ENCODE data around the gene FBXO34.

DNA sequence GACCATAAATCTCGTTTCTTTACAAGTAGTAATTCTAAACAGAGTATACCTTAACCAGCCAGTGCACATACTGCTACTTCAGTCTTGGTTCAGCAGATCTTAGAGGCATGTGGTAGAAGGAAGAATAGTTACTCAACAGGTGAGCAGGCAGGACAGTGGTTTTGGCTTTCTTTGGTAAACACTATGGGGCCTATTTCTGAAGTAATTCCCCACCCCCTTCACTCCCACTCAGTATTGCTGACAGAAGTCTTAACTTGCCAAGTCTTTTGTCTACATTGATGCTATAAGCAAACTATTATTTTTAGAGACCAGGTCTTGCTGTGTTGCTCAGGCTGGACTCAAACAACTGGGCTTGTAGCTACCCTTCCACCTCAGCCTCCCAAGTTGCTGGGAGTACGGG is 68.5 kb downstream of the FBXO34 start:
- no peak for TF ChIP-seq POLR2AphosphoS5 (IDR thresholded peaks at IDR 0.05; ENCODE audit: low read depth, low read length)
- TF ChIP-seq, protein P1, sequence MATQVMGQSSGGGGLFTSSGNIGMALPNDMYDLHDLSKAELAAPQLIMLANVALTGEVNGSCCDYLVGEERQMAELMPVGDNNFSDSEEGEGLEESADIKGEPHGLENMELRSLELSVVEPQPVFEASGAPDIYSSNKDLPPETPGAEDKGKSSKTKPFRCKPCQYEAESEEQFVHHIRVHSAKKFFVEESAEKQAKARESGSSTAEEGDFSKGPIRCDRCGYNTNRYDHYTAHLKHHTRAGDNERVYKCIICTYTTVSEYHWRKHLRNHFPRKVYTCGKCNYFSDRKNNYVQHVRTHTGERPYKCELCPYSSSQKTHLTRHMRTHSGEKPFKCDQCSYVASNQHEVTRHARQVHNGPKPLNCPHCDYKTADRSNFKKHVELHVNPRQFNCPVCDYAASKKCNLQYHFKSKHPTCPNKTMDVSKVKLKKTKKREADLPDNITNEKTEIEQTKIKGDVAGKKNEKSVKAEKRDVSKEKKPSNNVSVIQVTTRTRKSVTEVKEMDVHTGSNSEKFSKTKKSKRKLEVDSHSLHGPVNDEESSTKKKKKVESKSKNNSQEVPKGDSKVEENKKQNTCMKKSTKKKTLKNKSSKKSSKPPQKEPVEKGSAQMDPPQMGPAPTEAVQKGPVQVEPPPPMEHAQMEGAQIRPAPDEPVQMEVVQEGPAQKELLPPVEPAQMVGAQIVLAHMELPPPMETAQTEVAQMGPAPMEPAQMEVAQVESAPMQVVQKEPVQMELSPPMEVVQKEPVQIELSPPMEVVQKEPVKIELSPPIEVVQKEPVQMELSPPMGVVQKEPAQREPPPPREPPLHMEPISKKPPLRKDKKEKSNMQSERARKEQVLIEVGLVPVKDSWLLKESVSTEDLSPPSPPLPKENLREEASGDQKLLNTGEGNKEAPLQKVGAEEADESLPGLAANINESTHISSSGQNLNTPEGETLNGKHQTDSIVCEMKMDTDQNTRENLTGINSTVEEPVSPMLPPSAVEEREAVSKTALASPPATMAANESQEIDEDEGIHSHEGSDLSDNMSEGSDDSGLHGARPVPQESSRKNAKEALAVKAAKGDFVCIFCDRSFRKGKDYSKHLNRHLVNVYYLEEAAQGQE (IDR thresholded peaks at IDR 0.05; ENCODE audit: insufficient read depth in 1 of 2, low read depth in 2 of 2, low read length in 1 of 2): no peak
- TF ChIP-seq, protein P2, sequence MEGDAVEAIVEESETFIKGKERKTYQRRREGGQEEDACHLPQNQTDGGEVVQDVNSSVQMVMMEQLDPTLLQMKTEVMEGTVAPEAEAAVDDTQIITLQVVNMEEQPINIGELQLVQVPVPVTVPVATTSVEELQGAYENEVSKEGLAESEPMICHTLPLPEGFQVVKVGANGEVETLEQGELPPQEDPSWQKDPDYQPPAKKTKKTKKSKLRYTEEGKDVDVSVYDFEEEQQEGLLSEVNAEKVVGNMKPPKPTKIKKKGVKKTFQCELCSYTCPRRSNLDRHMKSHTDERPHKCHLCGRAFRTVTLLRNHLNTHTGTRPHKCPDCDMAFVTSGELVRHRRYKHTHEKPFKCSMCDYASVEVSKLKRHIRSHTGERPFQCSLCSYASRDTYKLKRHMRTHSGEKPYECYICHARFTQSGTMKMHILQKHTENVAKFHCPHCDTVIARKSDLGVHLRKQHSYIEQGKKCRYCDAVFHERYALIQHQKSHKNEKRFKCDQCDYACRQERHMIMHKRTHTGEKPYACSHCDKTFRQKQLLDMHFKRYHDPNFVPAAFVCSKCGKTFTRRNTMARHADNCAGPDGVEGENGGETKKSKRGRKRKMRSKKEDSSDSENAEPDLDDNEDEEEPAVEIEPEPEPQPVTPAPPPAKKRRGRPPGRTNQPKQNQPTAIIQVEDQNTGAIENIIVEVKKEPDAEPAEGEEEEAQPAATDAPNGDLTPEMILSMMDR (IDR thresholded peaks at IDR 0.05): no peak

All from Panc1 (cell line).